ENCODE measurements around the gene ITGAV.

The ITGAV gene

DNA sequence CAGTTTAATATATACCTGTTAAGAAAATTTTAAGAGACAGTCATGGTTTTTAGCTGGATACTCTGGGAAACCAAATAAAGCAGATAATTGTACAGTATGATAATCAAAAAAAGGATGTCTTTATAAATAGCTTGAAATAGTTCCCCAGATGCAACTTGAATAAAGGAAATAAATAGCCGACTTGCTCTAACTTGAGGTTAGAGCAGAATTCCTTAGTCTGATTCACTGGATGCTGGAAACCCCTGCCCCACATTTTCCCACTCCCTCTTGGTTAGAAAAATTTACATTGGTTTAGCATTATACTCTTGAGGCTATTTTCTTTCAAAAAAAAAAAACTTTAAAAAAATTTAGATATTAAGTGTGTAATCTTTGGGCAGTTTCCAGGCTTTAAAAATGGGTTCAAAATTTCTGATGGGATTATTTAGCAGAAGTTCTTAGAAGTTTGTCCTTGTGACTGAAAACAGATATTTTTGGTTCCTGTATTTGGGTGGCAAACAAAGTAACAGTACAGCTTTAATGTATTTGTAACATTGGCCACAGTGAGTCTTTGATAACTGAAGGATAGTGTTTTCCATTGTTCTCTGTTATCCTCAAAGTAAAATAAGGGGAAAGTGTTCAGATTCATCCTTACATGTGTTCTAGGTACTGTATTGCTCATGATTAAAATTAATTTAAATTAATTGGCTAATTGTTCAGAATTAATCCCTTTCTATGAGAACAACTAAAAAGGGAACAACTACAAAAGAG lies 39.6 kb downstream of the ITGAV start:
- TF ChIP-seq, protein P1, sequence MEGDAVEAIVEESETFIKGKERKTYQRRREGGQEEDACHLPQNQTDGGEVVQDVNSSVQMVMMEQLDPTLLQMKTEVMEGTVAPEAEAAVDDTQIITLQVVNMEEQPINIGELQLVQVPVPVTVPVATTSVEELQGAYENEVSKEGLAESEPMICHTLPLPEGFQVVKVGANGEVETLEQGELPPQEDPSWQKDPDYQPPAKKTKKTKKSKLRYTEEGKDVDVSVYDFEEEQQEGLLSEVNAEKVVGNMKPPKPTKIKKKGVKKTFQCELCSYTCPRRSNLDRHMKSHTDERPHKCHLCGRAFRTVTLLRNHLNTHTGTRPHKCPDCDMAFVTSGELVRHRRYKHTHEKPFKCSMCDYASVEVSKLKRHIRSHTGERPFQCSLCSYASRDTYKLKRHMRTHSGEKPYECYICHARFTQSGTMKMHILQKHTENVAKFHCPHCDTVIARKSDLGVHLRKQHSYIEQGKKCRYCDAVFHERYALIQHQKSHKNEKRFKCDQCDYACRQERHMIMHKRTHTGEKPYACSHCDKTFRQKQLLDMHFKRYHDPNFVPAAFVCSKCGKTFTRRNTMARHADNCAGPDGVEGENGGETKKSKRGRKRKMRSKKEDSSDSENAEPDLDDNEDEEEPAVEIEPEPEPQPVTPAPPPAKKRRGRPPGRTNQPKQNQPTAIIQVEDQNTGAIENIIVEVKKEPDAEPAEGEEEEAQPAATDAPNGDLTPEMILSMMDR (IDR thresholded peaks at IDR 0.05; ENCODE audit: extremely low read depth, missing control alignments), result no peak
- no peak for DNase-seq (ENCODE audit: low spot score)

DNA sequence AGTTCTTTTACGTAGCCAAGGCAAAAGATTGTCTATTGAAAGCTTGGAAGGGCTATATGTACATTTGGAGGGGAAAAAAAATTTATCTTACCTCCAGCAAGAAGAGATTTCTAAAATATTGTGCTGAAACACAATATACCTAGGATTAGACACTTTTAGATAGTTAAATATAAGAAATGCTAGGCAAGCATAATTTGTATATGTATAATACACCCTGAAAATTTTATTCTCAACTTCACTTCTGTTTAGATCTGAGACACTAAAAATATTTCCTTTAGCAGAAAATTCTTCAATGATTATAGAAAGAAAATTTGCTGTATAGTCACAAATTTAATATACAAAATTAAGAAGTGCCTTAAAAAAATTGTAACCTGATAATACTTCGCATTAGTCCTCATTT lies 42.6 kb downstream of the ITGAV start:
- DNase-seq (ENCODE audit: low spot score), result no peak
- TF ChIP-seq, protein P1 (IDR thresholded peaks at IDR 0.05; ENCODE audit: extremely low read depth, missing control alignments), result no peak

DNA sequence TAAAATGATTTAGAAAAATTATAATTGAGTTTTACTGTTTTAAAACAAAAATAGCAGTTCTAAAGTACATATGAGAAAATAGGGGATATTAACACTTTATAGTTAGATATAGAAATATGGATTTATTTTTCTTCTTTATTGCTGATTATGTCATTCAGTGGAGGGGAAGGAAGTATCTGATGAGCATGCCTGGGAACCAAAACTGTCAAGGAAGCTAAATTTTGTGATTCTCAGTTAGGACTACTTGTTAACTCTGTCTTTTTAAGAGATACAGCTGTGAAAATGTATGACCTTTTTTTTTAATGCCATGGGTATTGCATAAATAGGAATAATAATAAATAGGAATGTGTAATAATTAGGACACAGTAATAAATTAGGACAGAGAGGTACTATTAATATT lies 44.8 kb downstream of the ITGAV start:
- no peak for DNase-seq (ENCODE audit: low spot score)
- TF ChIP-seq, protein P1 (IDR thresholded peaks at IDR 0.05; ENCODE audit: extremely low read depth, missing control alignments), result no peak

DNA sequence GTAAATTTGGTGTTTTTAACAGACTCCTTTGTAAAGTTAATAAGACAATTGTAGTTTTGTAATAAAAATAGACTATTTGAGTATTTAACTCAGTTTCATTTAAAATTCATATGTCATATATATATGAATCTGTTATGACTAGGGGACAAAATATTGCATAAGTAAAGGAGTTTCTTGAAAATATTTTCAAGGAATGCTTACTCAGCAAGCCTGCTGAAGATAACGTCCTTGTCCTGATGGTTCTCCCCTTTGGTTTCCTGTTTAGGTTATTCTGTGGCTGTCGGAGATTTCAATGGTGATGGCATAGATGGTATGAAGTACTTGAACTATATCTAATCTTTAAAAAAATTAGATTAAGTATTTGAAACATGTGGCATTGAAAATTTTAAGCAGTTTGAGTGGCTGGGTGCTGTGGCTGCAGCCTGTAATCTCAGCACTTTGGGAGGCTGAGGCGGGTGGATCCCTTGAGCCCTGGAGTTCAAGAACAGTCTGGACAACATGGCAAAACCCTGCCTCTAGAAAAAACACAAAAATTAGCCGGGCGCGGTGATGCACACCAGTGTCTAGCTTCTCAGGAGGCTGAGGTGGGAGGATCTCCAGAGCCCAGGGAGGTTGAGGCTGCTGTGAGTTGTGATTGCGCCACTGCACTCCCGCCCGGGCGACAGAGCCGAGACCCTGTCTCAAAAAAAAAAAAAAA lies 47.1 kb downstream of the ITGAV start:
- TF ChIP-seq, protein P1 (IDR thresholded peaks at IDR 0.05; ENCODE audit: extremely low read depth, missing control alignments), result no peak
- DNase-seq (ENCODE audit: low spot score), result no peak

DNA sequence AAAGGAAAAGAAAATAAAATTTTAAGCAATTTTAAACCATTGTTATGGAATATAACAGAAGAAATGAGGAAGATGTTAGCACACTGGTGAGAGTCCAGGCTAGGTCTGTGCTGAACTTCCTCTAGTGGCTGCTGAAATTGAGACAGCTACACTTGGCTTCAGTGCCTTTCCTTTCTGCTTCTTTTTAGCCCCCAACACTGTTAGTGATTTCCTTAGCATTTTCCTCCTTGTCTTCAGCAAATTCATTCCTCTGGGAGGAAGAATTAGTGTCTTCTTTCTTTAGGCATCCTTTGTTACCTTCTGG lies 47.6 kb downstream of the ITGAV start:
- no peak for DNase-seq (ENCODE audit: low spot score)
- TF ChIP-seq, protein P1 (IDR thresholded peaks at IDR 0.05; ENCODE audit: extremely low read depth, missing control alignments), result no peak

DNA sequence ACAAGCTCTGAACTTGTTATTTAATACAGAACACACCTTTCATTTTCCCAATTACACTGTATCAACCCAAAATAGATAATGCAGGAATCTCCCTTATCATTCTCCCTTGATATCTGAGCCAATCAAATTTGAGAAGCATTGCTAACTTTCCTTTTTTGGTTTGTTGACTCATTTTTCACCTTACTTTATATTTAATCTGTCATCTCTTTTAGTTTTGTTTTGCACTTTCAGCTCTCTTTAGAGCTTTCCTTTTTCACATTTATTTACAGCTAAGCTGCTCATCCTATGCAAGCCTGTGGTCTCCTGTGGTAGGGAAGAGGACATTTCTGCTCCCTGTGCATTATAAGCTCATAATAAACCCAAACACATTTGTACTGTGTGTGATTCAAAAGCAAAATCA lies 50.1 kb downstream of the ITGAV start:
- TF ChIP-seq, protein P1 (IDR thresholded peaks at IDR 0.05; ENCODE audit: extremely low read depth, missing control alignments), result no peak

DNA sequence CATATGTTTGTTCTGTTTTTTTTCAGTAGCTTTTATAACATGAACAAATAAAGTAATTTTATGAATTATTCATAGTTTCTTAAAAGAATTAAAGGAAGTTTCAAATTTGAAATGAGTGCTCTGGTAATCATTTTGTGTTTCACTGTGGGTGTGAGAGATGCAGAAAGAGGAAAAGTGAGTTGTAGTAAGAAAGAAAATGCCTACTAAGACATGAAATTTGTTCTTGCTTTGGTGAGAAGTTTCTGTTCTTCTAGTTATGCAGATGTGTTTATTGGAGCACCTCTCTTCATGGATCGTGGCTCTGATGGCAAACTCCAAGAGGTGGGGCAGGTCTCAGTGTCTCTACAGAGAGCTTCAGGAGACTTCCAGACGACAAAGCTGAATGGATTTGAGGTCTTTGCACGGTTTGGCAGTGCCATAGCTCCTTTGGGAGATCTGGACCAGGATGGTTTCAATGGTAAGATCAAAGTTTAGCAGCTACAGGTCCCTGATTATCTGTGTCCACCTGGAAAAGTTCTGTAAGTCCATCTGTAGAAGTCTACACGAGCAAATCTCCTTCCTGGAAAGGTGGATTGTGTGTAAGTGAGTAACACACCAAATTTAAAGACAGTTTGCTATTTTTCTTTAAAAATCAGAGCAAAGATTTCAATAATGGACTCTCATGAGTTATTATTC lies 51.4 kb downstream of the ITGAV start:
- no peak for DNase-seq (ENCODE audit: low spot score)
- TF ChIP-seq, protein P1 (IDR thresholded peaks at IDR 0.05; ENCODE audit: extremely low read depth, missing control alignments), result no peak

More for the DNA sequence above, 50.1 kb downstream of the ITGAV start:
- peak; percentile 14 for DNase-seq (ENCODE audit: low spot score)

All from GM20000 (cell line).